OCI-M2 (cell line): ENCODE results near the gene TNIP3.

Experiments
- DNase-seq: peaks from one replicate; lab custom pipeline; 2025; ENCODE audit not compliant: unreplicated experiment; lab: John Stamatoyannopoulos, UW

Gene TNIP3

DNA sequence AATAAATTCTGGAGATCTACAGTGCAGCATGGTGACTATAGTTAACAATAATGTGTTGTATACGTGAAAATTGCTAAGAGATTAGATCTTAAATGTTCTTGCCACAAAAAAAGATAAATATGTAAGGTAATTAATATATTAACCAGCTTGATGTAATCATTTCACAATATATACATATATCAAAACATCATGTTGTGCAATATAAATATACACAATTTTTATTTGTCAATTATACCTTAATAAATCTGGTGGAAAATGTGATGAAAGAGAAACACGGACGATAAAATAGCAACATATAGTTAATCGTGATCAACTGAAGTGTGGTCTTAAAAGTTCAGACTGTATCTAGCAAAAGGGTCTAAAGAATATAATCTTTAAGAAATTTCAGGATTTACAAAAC, 75.3 kb downstream of the TNIP3 start:
- DNase-seq, result no peak
